Jurkat, Clone E6-1 (cell line): ENCODE measurements around the gene CCDC85B.

ENCODE experiments used
- DNase-seq: peaks from one replicate; pipeline ENCODE4 v3.0.0-alpha.2; 2011; ENCODE audit warnings: low read depth, low spot score
- H3K4me3 ChIP-seq: 2 replicates; pipeline ENCODE4 v1.5.1; 2011; ENCODE audit warnings: mild to moderate bottlenecking, low read length, control low read depth, moderate library complexity

CCDC85B gene

DNA sequence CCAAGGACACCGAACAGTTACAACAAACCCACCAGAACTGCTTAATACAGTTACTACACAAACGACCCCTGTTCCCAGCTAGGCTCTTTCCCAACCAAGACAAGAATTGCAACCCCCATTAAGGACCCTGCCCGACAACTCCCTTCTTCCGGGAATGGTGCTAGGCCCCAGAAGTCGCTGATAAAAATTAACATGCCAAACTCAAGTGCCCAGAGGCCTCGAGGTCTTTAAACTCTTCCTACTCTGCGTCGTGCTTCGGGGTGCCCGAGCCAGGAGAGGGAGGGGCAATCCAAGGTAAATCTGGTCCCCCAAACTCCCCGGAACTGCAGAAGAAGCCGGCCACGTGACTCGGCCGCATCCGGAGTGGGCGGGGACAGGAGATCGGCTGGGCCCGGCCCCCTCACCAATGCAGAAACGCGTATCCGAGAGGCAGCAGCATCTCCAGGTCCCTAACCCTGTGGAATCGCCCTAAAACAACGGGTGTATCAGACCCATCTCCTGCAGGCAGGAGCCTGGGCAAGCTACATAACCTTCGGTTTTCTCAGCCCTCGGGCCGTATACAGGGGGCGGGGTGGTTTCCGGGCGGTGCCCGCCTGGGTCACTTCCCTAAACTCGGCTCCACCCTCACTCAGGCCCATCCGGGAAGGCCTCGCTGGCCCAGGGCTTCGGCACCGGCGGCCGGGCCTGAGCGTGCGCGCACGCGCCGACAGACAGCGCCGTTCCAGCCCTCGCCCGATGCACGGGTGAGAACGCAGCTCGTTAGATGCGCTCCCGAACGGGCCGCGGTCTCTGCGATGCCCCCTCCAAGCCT, 33.6 kb upstream of the CCDC85B start:
- DNase-seq = peak; percentile 66
- peak overlapping the region; percentile 96 for H3K4me3 ChIP-seq

- peak overlapping the region; percentile 96 for H3K4me3 ChIP-seq
- no peak for DNase-seq
These were observed 33.0 kb upstream of the CCDC85B start for GRCh38 chr11:65857500-65857852.

GRCh38 chr11:65857853-65858680, 32.4 kb upstream of the CCDC85B start, which contains the start of gene CFL1:
Gene CFL1 (minus strand): TSS chr11:65858180. CDS start chr11:65858099, 81 bp downstream.
- peak within 1 kb of the TSS; percentile 96 for H3K4me3 ChIP-seq
- peak; percentile 94 for DNase-seq

GRCh38 chr11:65858681-65859087, 31.8 kb upstream of the CCDC85B start:
- DNase-seq = no peak
- peak overlapping the region; percentile 96 for H3K4me3 ChIP-seq

- peak; percentile 99 for DNase-seq
- peak overlapping the region; percentile 96 for H3K4me3 ChIP-seq
These were observed 31.2 kb upstream of the CCDC85B start for GRCh38 chr11:65859095-65859811.

- no peak for DNase-seq
- peak overlapping the region; percentile 96 for H3K4me3 ChIP-seq
These were observed 30.6 kb upstream of the CCDC85B start for GRCh38 chr11:65859812-65860277.

- peak; percentile 97 for DNase-seq
- peak within 1 kb of the TSS; percentile 96 for H3K4me3 ChIP-seq
These were observed 30.0 kb upstream of the CCDC85B start, which contains the start of gene MUS81 for GRCh38 chr11:65860278-65861164. Gene MUS81 (plus strand): TSS chr11:65860433. CDS start chr11:65860754, 321 bp downstream.

DNA sequence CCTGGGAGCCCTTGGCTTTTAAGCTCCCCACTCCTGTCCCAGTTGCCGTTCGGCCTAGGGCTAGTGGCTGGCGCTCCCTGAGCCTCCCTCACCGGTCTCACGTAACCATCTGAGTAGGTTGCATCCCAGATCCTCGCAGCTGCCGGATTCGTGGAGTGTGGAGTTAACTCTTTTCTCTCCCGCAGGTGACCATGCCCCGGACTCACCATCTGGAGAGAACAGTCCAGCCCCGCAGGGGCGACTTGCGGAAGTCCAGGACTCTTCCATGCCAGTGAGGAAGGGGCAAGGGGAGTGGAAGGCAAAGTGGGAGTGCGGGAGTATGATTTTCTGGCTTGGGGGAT, 29.3 kb upstream of the CCDC85B start:
- H3K4me3 ChIP-seq = peak overlapping the region; percentile 96
- DNase-seq = no peak

- H3K4me3 ChIP-seq = peak overlapping the region; percentile 96
- no peak for DNase-seq
These were observed 28.8 kb upstream of the CCDC85B start for GRCh38 chr11:65861533-65862183.

- H3K4me3 ChIP-seq = no peak overlapping the region
- no peak for DNase-seq
These were observed 28.2 kb upstream of the CCDC85B start for GRCh38 chr11:65862191-65862735.

DNA sequence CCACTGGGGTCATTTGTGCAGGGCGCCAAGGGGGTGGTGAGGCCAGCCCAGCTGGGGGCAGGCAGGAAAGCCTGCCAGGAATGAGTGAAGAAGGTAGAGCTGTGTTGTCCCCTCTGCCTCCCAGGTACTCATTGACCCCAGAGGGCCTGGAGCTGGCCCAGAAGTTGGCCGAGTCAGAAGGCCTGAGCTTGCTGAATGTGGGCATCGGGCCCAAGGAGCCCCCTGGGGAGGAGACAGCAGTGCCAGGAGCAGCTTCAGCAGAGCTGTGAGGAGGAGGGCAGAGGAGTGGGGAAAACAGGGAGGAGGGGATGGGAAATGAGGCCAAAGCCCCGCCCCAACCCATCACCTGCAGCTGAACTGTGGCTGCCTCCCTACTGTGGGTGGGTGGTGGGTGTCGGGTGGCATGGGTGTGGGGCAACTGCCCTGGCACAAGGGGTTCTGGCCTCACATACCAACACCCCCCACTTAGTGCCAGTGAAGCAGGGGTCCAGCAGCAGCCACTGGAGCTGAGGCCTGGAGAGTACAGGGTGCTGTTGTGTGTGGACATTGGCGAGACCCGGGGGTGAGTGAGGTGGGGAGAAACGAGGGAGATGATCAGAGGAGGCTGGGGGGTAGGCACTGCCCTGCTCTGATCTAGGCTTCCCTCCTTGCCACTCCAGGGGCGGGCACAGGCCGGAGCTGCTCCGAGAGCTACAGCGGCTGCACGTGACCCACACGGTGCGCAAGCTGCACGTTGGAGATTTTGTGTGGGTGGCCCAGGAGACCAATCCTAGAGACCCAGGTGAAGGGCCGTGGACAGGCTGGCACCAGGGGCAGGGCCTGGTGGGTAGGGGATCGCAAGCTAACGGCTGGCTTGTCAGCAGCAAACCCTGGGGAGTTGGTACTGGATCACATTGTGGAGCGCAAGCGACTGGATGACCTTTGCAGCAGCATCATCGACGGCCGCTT, 27.3 kb upstream of the CCDC85B start:
- DNase-seq = no peak
- H3K4me3 ChIP-seq = no peak overlapping the region

DNA sequence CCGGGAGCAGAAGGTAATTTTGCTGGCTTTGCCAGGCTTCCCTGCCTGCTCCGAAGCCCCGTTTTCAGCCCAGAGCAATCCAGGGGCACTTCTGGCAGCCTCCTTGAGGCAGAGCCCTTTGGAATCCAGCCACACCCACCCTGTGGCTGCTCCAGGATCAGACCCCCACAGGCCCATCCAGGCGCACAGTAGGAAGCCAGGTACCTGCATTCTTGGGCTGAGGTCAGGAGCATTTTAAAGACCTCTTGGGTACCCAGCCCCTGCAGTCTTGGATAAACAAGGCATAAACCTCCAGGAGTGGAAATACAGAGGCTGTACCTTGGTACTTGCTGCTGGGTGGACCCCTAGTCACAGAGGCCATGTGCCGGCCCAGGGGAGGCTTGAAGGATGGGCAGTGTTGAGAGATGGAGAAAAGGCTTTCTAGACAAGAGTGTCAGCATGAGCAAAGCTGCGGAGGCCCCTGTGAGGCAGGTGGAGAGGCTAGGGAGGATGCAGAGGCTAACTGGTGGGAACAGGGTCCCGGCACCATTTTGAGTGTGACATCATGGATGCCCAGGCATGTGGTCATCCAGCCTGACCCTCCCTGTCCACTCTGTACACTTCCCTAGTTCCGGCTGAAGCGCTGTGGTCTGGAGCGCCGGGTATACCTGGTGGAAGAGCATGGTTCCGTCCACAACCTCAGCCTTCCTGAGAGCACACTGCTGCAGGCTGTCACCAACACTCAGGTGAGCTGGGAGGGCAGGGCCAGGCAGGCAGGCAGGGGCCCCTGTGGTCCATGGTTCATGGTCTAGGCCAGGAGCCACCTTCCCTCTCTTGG, 26.4 kb upstream of the CCDC85B start:
- no peak overlapping the region for H3K4me3 ChIP-seq
- no peak for DNase-seq

DNA sequence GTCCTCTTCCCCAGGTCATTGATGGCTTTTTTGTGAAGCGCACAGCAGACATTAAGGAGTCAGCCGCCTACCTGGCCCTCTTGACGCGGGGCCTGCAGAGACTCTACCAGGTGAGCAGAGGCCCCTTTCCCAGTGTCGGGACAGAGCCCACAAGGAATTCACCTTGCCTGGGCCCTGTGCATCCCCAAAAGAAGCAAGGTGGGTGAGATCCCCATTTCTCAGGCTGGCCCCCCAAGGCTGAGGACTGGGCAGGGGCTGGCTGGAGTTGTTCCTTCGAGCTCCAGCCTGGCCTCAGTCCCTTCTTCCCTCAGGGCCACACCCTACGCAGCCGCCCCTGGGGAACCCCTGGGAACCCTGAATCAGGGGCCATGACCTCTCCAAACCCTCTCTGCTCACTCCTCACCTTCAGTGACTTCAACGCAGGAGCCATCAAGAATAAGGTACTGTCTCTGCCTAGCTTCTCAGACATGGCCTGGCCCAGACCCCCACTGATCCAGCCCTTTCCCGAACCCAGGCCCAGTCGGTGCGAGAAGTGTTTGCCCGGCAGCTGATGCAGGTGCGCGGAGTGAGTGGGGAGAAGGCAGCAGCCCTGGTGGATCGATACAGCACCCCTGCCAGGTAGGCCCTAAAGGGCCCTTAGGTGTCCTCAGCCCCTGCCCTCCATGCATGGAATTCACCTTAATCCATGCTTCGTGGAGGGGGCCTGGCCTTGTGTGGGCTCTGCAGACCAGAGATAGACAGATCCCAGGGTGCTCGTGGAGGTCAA, 25.6 kb upstream of the CCDC85B start:
- no peak for DNase-seq
- no peak overlapping the region for H3K4me3 ChIP-seq

DNA sequence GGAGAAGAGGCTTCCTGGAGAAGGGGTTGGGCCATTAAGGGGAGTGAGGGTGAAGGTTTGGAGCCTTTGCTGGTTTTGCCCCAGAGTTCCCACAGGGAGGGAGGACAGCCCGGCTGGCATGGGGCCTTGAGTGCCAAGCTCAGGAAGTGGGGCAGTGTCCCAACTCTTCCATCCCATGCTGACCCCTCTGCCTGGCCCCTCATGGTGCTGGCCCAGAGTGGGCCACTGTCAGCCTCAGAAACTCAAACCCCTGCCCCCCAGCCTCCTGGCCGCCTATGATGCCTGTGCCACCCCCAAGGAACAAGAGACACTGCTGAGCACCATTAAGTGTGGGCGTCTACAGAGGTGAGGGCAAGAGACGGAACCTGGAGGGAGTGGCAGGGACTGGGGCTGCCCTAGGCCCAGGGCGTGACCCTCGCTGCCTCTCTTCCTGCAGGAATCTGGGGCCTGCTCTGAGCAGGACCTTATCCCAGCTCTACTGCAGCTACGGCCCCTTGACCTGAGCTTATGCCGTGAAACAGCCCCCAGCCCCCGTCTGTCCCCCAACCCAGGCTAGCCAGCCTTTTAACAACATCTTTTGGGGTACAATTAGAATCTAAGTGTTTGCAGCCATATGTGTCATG, 24.8 kb upstream of the CCDC85B start:
- H3K4me3 ChIP-seq = no peak overlapping the region
- no peak for DNase-seq
